ENCODE results near the gene B3GAT3. TPM values are rescaled to one million over a fixed set of nuclear protein-coding genes. Genes with fewer than 3 reads are reported as not detected.

The B3GAT3 gene
- total and polyA plus RNA-seq, 2 of the 8 experiments (the other 6 are each of a cell fraction or from before 2014, with no cell fraction given): 28.0 to 39.0 TPM

GRCh38 chr11:62621567-62622470, at the start of gene B3GAT3 (continued):
- TF ChIP-seq JUN (IDR thresholded peaks at IDR 0.05; ENCODE audit: low read depth, low read length): peak; percentile 85
- 0 out of 2 replicates have a peak, but pooled peaks have one; percentile 74 for TF ChIP-seq RBBP5 (IDR thresholded peaks at IDR 0.05; ENCODE audit: borderline replicate concordance, low read depth, low read length)
- TF ChIP-seq POLR2A (IDR thresholded peaks at IDR 0.05; ENCODE audit: control extremely low read depth in 1 of 2, low read depth in 2 of 2, low read length in 2 of 2): peak in 1 of 2 experiments; percentile 96; a peak in 2 of 3 replicates
- no peak for TF ChIP-seq EP300 (IDR thresholded peaks at IDR 0.05; ENCODE audit: borderline replicate concordance in 1 of 2, low read depth in 2 of 2, low read length in 2 of 2)
- TF ChIP-seq CBX5 (IDR thresholded peaks at IDR 0.05; ENCODE audit: low read depth, low read length): no peak
- TF ChIP-seq BACH1 (IDR thresholded peaks at IDR 0.05; ENCODE audit: low read length): 0 out of 2 replicates have a peak, but pooled peaks have one; percentile 64
- TF ChIP-seq TAF1 (IDR thresholded peaks at IDR 0.05; ENCODE audit: low read depth, low read length): peak; percentile 81
- peak; percentile 91 for TF ChIP-seq PHF8 (conservative IDR thresholded peaks at IDR 0.05; ENCODE audit: low read depth, low read length)
- no peak for TF ChIP-seq EZH2 (IDR thresholded peaks at IDR 0.05; ENCODE audit: low read depth, low read length, severe bottlenecking)
- TF ChIP-seq KDM5A (IDR thresholded peaks at IDR 0.05; ENCODE audit: low read length): no peak
- TF ChIP-seq SAP30 (IDR thresholded peaks at IDR 0.05; ENCODE audit: insufficient read depth, insufficient replicate concordance, low read length): peak; percentile 91
- no peak for TF ChIP-seq BCL11A (IDR thresholded peaks at IDR 0.05; ENCODE audit: low read depth in 2 of 2, low read length in 2 of 2)
- TF ChIP-seq RFX5 (IDR thresholded peaks at IDR 0.05; ENCODE audit: borderline replicate concordance, low read depth, low read length): no peak
- peak; percentile 64 for TF ChIP-seq CTBP2 (IDR thresholded peaks at IDR 0.05; ENCODE audit: borderline replicate concordance, insufficient read depth, insufficient read length, low read length)
- no peak for TF ChIP-seq HDAC6 (IDR thresholded peaks at IDR 0.05; ENCODE audit: low read depth, low read length)
- peak; percentile 74 to 93; a peak in 3 of 4 replicates for TF ChIP-seq SIN3A (conservative IDR thresholded peaks at IDR 0.05 in 1 of 2, IDR thresholded peaks at IDR 0.05 in 1 of 2; ENCODE audit: low read depth in 1 of 2, low read length in 2 of 2)
- no peak for TF ChIP-seq NRF1 (IDR thresholded peaks at IDR 0.05; ENCODE audit: low read depth, low read length)
- TF ChIP-seq BRCA1 (IDR thresholded peaks at IDR 0.05; ENCODE audit: low read depth, low read length): no peak; the same call in 1 of the 2 replicates
- peak; percentile 77 for TF ChIP-seq YY1 (IDR thresholded peaks at IDR 0.05; ENCODE audit: low read depth, low read length)

Measured in H1 (cell line).